WTC11 (cell line): ENCODE measurements around the gene BABAM2.

Experiments
- CDX4 ChIP-seq: fragments of 250-450 bp; sonication (Bioruptor Pico); IDR thresholded peaks from 2 replicates; pipeline ENCODE4 v1.9.0; 2021; ENCODE audit warnings: moderate library complexity, mild to moderate bottlenecking, inconsistent platforms, borderline replicate concordance
- FOXP4 ChIP-seq: sonication (generic); formaldehyde crosslinking; IDR thresholded peaks from 2 replicates; pipeline ENCODE4 v1.8.0; 2022; ENCODE audit warnings: mild to moderate bottlenecking, missing genetic modification reagents
- RORB ChIP-seq: fragments of 250-450 bp; sonication (Bioruptor Pico); IDR thresholded peaks from 2 replicates; pipeline ENCODE4 v1.9.0; 2021; ENCODE audit warnings: mild to moderate bottlenecking
- SMAD4 ChIP-seq: sonication (generic); formaldehyde crosslinking; IDR thresholded peaks from 2 replicates; pipeline ENCODE4 v1.8.0; 2022; ENCODE audit warnings: mild to moderate bottlenecking, missing genetic modification reagents
- TEAD1 ChIP-seq: sonication (generic); formaldehyde crosslinking; IDR thresholded peaks from 2 replicates; pipeline ENCODE4 v1.8.0; 2022; ENCODE audit warnings: mild to moderate bottlenecking, missing genetic modification reagents
- USF1 ChIP-seq: sonication (generic); formaldehyde crosslinking; IDR thresholded peaks from 2 replicates; pipeline ENCODE4 v1.8.0; 2022; ENCODE audit warnings: mild to moderate bottlenecking, missing genetic modification reagents
- TF ChIP-seq, protein P1 (sequence below): fragments of 200-600 bp; IDR thresholded peaks from 2 replicates; pipeline ENCODE4 v1.8.0; 2022; ENCODE audit warnings: antibody characterized with exemption
- TF ChIP-seq, protein P2 (sequence below): sonication (generic); formaldehyde crosslinking; IDR thresholded peaks from 2 replicates; pipeline ENCODE4 v1.8.0; 2022; ENCODE audit warnings: mild to moderate bottlenecking, missing genetic modification reagents
- TF ChIP-seq, protein P3 (sequence below): sonication (generic); formaldehyde crosslinking; IDR thresholded peaks from 2 replicates; pipeline ENCODE4 v1.8.1; 2023; ENCODE audit warnings: mild to moderate bottlenecking, missing genetic modification reagents
- TF ChIP-seq, protein P4 (sequence below): sonication (generic); formaldehyde crosslinking; IDR thresholded peaks from 2 replicates; pipeline ENCODE4 v1.8.1; 2022; ENCODE audit warnings: low read depth, missing genetic modification reagents, borderline replicate concordance
- TF ChIP-seq, protein P5 (sequence below): fragments of 250-450 bp; sonication (Bioruptor Pico); IDR thresholded peaks from 2 replicates; pipeline ENCODE4 v1.9.0; 2021; ENCODE audit warnings: mild to moderate bottlenecking

- TF ChIP-seq, protein P1, sequence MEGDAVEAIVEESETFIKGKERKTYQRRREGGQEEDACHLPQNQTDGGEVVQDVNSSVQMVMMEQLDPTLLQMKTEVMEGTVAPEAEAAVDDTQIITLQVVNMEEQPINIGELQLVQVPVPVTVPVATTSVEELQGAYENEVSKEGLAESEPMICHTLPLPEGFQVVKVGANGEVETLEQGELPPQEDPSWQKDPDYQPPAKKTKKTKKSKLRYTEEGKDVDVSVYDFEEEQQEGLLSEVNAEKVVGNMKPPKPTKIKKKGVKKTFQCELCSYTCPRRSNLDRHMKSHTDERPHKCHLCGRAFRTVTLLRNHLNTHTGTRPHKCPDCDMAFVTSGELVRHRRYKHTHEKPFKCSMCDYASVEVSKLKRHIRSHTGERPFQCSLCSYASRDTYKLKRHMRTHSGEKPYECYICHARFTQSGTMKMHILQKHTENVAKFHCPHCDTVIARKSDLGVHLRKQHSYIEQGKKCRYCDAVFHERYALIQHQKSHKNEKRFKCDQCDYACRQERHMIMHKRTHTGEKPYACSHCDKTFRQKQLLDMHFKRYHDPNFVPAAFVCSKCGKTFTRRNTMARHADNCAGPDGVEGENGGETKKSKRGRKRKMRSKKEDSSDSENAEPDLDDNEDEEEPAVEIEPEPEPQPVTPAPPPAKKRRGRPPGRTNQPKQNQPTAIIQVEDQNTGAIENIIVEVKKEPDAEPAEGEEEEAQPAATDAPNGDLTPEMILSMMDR, result no peak
- TF ChIP-seq, protein P2, sequence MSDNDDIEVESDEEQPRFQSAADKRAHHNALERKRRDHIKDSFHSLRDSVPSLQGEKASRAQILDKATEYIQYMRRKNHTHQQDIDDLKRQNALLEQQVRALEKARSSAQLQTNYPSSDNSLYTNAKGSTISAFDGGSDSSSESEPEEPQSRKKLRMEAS (CRISPR knock-in tag), result no peak
- TF ChIP-seq, protein P3, sequence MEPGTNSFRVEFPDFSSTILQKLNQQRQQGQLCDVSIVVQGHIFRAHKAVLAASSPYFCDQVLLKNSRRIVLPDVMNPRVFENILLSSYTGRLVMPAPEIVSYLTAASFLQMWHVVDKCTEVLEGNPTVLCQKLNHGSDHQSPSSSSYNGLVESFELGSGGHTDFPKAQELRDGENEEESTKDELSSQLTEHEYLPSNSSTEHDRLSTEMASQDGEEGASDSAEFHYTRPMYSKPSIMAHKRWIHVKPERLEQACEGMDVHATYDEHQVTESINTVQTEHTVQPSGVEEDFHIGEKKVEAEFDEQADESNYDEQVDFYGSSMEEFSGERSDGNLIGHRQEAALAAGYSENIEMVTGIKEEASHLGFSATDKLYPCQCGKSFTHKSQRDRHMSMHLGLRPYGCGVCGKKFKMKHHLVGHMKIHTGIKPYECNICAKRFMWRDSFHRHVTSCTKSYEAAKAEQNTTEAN (CRISPR knock-in tag), result no peak
- TF ChIP-seq USF1 (CRISPR knock-in tag) (no peak), SMAD4 (CRISPR knock-in tag) (no peak), TEAD1 (no peak), FOXP4 (CRISPR knock-in tag) (no peak), RORB (CRISPR knock-in tag) (no peak), CDX4 (no peak)
- TF ChIP-seq, protein P4, sequence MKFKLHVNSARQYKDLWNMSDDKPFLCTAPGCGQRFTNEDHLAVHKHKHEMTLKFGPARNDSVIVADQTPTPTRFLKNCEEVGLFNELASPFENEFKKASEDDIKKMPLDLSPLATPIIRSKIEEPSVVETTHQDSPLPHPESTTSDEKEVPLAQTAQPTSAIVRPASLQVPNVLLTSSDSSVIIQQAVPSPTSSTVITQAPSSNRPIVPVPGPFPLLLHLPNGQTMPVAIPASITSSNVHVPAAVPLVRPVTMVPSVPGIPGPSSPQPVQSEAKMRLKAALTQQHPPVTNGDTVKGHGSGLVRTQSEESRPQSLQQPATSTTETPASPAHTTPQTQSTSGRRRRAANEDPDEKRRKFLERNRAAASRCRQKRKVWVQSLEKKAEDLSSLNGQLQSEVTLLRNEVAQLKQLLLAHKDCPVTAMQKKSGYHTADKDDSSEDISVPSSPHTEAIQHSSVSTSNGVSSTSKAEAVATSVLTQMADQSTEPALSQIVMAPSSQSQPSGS (CRISPR knock-in tag), result no peak
- TF ChIP-seq, protein P5, sequence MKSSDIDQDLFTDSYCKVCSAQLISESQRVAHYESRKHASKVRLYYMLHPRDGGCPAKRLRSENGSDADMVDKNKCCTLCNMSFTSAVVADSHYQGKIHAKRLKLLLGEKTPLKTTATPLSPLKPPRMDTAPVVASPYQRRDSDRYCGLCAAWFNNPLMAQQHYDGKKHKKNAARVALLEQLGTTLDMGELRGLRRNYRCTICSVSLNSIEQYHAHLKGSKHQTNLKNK (CRISPR knock-in tag), result no peak
Observed at GRCh38 chr2:28201671-28202180, 311.2 kb downstream of the BABAM2 start.
